AG04449 (cell line): ENCODE data around the gene CAMK2A.

ENCODE experiments used
- CTCF ChIA-PET: fragments of 350-600 bp; formaldehyde crosslinking; extraction: SDS; loops from one replicate; lab custom pipeline; 2021; ENCODE audit warnings: antibody characterized with exemption; lab: Yijun Ruan, JAX
- POLR2A ChIA-PET: fragments of 400-600, 350-600 bp; formaldehyde crosslinking; extraction: SDS; loops from one replicate; lab custom pipeline; 2020; ENCODE audit warnings: antibody characterized with exemption, inconsistent platforms; lab: Yijun Ruan, JAX
- DNase-seq: peaks from one replicate; pipeline ENCODE4 v3.0.0-alpha.2; 2010; ENCODE audit warnings: low read depth, low spot score
- H3K4me3 ChIP-seq: 2 replicates; pipeline ENCODE4 v1.5.1; 2011; ENCODE audit warnings: low read depth, mild to moderate bottlenecking, control low read depth, low read length
- TF ChIP-seq, protein P1 (sequence below): IDR thresholded peaks from one replicate; pipeline ENCODE4 v1.5.1; 2011; ENCODE audit warnings: mild to moderate bottlenecking, moderate library complexity, low read length, control low read depth, inconsistent platforms; ENCODE audit not compliant: insufficient read depth; ENCODE audit errors: missing control alignments

Gene CAMK2A

GRCh38 chr5:150183436-150183835 is 106.1 kb downstream of the CAMK2A start:
- no peak for DNase-seq
- CTCF ChIA-PET: interaction anchor here (1.1 to 1.6 kb wide), 3 partner anchors 8 to 19 kb away, joined by 3 to 6 read pairs (median 5); no protein-coding TSS in a partner anchor
- TF ChIP-seq, protein P1, sequence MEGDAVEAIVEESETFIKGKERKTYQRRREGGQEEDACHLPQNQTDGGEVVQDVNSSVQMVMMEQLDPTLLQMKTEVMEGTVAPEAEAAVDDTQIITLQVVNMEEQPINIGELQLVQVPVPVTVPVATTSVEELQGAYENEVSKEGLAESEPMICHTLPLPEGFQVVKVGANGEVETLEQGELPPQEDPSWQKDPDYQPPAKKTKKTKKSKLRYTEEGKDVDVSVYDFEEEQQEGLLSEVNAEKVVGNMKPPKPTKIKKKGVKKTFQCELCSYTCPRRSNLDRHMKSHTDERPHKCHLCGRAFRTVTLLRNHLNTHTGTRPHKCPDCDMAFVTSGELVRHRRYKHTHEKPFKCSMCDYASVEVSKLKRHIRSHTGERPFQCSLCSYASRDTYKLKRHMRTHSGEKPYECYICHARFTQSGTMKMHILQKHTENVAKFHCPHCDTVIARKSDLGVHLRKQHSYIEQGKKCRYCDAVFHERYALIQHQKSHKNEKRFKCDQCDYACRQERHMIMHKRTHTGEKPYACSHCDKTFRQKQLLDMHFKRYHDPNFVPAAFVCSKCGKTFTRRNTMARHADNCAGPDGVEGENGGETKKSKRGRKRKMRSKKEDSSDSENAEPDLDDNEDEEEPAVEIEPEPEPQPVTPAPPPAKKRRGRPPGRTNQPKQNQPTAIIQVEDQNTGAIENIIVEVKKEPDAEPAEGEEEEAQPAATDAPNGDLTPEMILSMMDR: no peak
- POLR2A ChIA-PET: no interaction called here
- H3K4me3 ChIP-seq: no peak overlapping the region

- CTCF ChIA-PET: interaction anchor here (0.8 to 1.4 kb wide), 3 partner anchors 10 to 24 kb away, joined by 3 to 4 read pairs (median 4); no protein-coding TSS in a partner anchor
- no peak for DNase-seq
- TF ChIP-seq, protein P1: no peak
- POLR2A ChIA-PET: no interaction called here
- no peak overlapping the region for H3K4me3 ChIP-seq
These were observed 106.8 kb downstream of the CAMK2A start for GRCh38 chr5:150182774-150183173.

- TF ChIP-seq, protein P1: no peak
- POLR2A ChIA-PET: no interaction called here
- no peak for DNase-seq
- no peak overlapping the region for H3K4me3 ChIP-seq
- CTCF ChIA-PET: interaction anchor here (0.8 to 1.4 kb wide), 3 partner anchors 11 to 25 kb away, joined by 3 to 4 read pairs (median 4); no protein-coding TSS in a partner anchor
These were observed 107.6 kb downstream of the CAMK2A start for GRCh38 chr5:150181766-150182545.

- no peak for DNase-seq
- CTCF ChIA-PET: interaction anchor here (0.9 to 13.3 kb wide), 2 partner anchors 20 to 51 kb away, joined by 3 to 176 read pairs; no protein-coding TSS in a partner anchor
- no peak overlapping the region for H3K4me3 ChIP-seq
- TF ChIP-seq, protein P1: no peak
- POLR2A ChIA-PET: no interaction called here
These were observed 108.5 kb downstream of the CAMK2A start for GRCh38 chr5:150181027-150181426.

- DNase-seq: no peak
- TF ChIP-seq, protein P1: no peak
- no peak overlapping the region for H3K4me3 ChIP-seq
- ChIA-PET POLR2A (interaction anchor here (0.6 kb wide), 1 partner anchor 25 kb away, joined by 3 read pairs; the partner anchor contains the start of gene PDGFRB), CTCF (interaction anchor here (0.9 to 13.3 kb wide), 2 partner anchors 19 to 51 kb away, joined by 3 to 176 read pairs; no protein-coding TSS in a partner anchor)
These were observed 109.1 kb downstream of the CAMK2A start for GRCh38 chr5:150180241-150181026.
